ENCODE results near the gene MMP7.

Gene MMP7

GRCh38 chr11:102539567-102539966 lies 9.0 kb upstream of the MMP7 start:
- no peaks in the 10 kb centered on the region for H3K36me3 Mint-ChIP-seq (ENCODE audit: low read depth)
- no peaks in the 10 kb centered on the region for H3K27me3 Mint-ChIP-seq (ENCODE audit: low read depth)
- H3K27ac Mint-ChIP-seq, result no peak overlapping the region
- no peaks in the 10 kb centered on the region for H3K9me3 Mint-ChIP-seq
- H3K4me3 Mint-ChIP-seq, result no peak overlapping the region
- peaks cover 10% of the 10 kb centered on the region for H3K4me1 Mint-ChIP-seq
- TF ChIP-seq, protein P1, sequence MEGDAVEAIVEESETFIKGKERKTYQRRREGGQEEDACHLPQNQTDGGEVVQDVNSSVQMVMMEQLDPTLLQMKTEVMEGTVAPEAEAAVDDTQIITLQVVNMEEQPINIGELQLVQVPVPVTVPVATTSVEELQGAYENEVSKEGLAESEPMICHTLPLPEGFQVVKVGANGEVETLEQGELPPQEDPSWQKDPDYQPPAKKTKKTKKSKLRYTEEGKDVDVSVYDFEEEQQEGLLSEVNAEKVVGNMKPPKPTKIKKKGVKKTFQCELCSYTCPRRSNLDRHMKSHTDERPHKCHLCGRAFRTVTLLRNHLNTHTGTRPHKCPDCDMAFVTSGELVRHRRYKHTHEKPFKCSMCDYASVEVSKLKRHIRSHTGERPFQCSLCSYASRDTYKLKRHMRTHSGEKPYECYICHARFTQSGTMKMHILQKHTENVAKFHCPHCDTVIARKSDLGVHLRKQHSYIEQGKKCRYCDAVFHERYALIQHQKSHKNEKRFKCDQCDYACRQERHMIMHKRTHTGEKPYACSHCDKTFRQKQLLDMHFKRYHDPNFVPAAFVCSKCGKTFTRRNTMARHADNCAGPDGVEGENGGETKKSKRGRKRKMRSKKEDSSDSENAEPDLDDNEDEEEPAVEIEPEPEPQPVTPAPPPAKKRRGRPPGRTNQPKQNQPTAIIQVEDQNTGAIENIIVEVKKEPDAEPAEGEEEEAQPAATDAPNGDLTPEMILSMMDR (IDR thresholded peaks at IDR 0.05; ENCODE audit: unreplicated experiment in 3 of 3), result no peak

GRCh38 chr11:102538932-102539331 lies 8.4 kb upstream of the MMP7 start:
- Mint-ChIP-seq H3K4me3 (no peak overlapping the region), H3K9me3 (no peaks in the 10 kb centered on the region), H3K4me1 (peaks cover 10% of the 10 kb centered on the region), H3K27ac (no peak overlapping the region), H3K27me3 (ENCODE audit: low read depth) (no peaks in the 10 kb centered on the region), H3K36me3 (ENCODE audit: low read depth) (no peaks in the 10 kb centered on the region)
- TF ChIP-seq, protein P1 (IDR thresholded peaks at IDR 0.05; ENCODE audit: unreplicated experiment in 3 of 3), result no peak

DNA sequence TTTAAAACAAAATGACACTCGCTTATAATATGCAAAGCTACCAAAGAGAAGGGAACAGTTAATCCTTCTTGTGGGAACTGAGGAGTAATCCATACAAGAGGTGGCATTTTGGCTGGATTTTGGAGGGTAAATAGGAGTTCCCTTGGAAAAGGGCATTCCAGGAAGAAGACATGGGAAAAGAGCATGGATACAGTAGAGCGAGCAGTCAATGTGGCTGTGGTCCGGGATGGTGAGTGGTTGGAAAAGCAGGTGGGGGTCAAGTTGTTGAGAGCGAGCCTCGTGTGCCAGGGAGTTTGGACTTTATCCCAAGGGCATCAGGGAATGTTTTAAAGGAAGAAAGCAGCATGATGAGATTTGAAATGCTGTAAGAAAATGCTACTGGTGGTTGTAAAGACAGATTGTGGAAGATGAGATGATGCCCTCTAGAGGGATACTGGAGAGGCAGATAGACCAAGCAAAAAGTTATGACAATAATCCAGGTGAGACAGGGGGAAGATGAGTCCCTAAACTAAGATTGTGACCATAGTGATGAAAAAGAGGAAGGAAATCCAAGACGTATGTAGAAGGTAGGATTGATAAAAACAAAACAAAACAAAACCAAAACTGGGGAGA lies 3.8 kb upstream of the MMP7 start:
- Mint-ChIP-seq H3K27ac (peak overlapping the region in 2 of 3 experiments; percentile 28 to 43), H3K9me3 (no peaks in the 10 kb centered on the region), H3K36me3 (ENCODE audit: low read depth) (no peaks in the 10 kb centered on the region), H3K27me3 (ENCODE audit: low read depth) (no peaks in the 10 kb centered on the region), H3K4me3 (no peak overlapping the region), H3K4me1 (peaks cover 10% of the 10 kb centered on the region)
- TF ChIP-seq, protein P1 (IDR thresholded peaks at IDR 0.05; ENCODE audit: unreplicated experiment in 3 of 3), result no peak

DNA sequence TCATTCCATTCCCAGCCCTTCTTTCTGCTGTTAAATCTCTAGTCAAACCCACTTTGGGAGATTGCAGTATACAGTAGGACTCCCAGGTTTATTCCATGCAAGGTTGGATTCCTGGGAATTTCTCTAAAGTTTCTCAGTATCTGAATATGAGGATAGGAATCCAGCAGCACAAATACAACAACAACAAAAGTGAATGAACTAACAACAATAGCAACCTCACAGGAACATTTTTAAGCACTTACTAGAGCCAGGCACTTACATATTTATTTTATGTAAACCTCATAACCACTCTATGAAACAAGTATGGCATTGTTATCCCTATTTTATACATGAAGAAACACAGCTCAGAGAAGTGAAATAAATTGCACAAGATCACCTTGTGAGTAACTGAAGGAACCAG lies 1.9 kb downstream of the MMP7 start:
- Mint-ChIP-seq H3K27me3 (ENCODE audit: low read depth) (no peaks in the 10 kb centered on the region), H3K36me3 (ENCODE audit: low read depth) (no peaks in the 10 kb centered on the region), H3K4me1 (no peaks in the 10 kb centered on the region), H3K9me3 (no peaks in the 10 kb centered on the region), H3K4me3 (peak overlapping the region in 2 of 3 experiments; percentile 56 to 67), H3K27ac (peak overlapping the region in 2 of 3 experiments; percentile 6 to 64)
- TF ChIP-seq, protein P1 (IDR thresholded peaks at IDR 0.05; ENCODE audit: unreplicated experiment in 3 of 3), result no peak

GRCh38 chr11:102527684-102528083 lies 2.9 kb downstream of the MMP7 start:
- no peaks in the 10 kb centered on the region for H3K36me3 Mint-ChIP-seq (ENCODE audit: low read depth)
- TF ChIP-seq, protein P1 (IDR thresholded peaks at IDR 0.05; ENCODE audit: unreplicated experiment in 3 of 3), result no peak
- H3K4me3 Mint-ChIP-seq, result no peak overlapping the region
- H3K4me1 Mint-ChIP-seq, result no peaks in the 10 kb centered on the region
- no peak overlapping the region for H3K27ac Mint-ChIP-seq
- no peaks in the 10 kb centered on the region for H3K27me3 Mint-ChIP-seq (ENCODE audit: low read depth)
- no peaks in the 10 kb centered on the region for H3K9me3 Mint-ChIP-seq

DNA sequence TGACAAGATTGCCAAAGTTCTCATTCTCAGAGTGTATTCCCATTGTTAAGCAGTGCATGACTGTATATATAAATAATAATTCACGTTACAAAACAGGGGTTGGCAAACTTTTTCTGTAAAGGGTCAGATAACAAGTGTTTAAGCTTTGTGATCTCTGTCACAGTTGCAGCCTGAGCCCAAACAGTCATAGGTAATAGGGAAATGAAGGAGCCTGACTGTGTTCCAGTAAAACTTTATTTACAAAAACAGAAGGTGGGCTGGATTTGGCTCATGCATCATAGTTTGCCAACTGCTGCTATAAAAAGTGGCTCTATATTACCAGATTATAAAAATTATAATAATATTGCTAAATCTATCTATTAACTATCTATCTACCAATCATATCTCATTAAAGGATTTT lies 3.5 kb downstream of the MMP7 start:
- Mint-ChIP-seq H3K9me3 (no peaks in the 10 kb centered on the region), H3K36me3 (ENCODE audit: low read depth) (no peaks in the 10 kb centered on the region), H3K27ac (no peak overlapping the region), H3K4me3 (no peak overlapping the region), H3K4me1 (no peaks in the 10 kb centered on the region), H3K27me3 (ENCODE audit: low read depth) (no peaks in the 10 kb centered on the region)
- TF ChIP-seq, protein P1 (IDR thresholded peaks at IDR 0.05; ENCODE audit: unreplicated experiment in 3 of 3), result no peak
